Liver (tissue), 3 donors: Measurements from ENCODE around the gene TLE7.

Experiments used
- GABPA ChIP-seq, 2 donors: IDR thresholded peaks in 1 of 2; conservative IDR thresholded peaks in 1 of 2; 2 replicates each; pipeline ENCODE4 v1.6.1; 2016; ENCODE audit warnings: antibody characterized with exemption in 2 of 2, mild to moderate bottlenecking in 1 of 2, moderate library complexity in 1 of 2
- JUND ChIP-seq, 2 donors: IDR thresholded peaks; 2 replicates each; pipeline ENCODE4 v1.6.1; 2016; ENCODE audit warnings: antibody characterized with exemption in 2 of 2
- RAD21 ChIP-seq, 2 donors: IDR thresholded peaks; 2 replicates each; pipeline ENCODE4 v1.6.1; 2016; ENCODE audit warnings: antibody characterized with exemption in 2 of 2, mild to moderate bottlenecking in 2 of 2
- TAF1 ChIP-seq: conservative IDR thresholded peaks from 2 replicates; pipeline ENCODE4 v1.6.1; 2016; ENCODE audit warnings: antibody characterized with exemption, mild to moderate bottlenecking
- TF ChIP-seq, protein P1 (sequence below): IDR thresholded peaks from 2 replicates; pipeline ENCODE4 v1.6.1; 2016; ENCODE audit warnings: antibody characterized with exemption, mild to moderate bottlenecking
- TF ChIP-seq, protein P2 (sequence below): fragments of 150-350 bp; IDR thresholded peaks from 2 replicates; pipeline ENCODE4 v1.5.1; 2017; ENCODE audit warnings: improper control_type of control experiment, low read depth, low read length; ENCODE audit not compliant: missing input control
- TF ChIP-seq, protein P3 (sequence below): IDR thresholded peaks from 2 replicates; pipeline ENCODE4 v1.6.1; 2016; ENCODE audit warnings: antibody characterized with exemption
- donor health status: healthy.
- donor health status: healthy.

DNA sequence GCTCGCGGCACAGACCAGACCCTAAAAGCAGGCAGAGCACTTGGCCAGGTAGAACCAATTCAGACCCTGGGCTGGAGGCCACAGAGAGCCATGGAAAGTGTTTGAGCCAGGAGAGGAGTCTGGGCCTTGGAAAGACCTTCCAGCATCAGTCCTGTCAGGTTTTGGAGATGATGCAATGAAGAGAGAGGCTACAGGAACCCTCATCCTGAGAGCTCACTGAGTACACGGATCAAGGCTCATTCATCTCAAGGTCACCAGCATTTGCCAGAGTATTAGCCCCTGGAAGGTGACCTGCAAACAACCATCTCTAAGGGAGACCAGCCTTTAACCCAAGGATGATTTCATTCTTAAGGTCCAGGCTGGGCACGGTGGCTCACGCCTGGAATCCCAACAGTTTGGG lies 27.8 kb downstream of the TLE7 start:
- TF ChIP-seq, protein P1, sequence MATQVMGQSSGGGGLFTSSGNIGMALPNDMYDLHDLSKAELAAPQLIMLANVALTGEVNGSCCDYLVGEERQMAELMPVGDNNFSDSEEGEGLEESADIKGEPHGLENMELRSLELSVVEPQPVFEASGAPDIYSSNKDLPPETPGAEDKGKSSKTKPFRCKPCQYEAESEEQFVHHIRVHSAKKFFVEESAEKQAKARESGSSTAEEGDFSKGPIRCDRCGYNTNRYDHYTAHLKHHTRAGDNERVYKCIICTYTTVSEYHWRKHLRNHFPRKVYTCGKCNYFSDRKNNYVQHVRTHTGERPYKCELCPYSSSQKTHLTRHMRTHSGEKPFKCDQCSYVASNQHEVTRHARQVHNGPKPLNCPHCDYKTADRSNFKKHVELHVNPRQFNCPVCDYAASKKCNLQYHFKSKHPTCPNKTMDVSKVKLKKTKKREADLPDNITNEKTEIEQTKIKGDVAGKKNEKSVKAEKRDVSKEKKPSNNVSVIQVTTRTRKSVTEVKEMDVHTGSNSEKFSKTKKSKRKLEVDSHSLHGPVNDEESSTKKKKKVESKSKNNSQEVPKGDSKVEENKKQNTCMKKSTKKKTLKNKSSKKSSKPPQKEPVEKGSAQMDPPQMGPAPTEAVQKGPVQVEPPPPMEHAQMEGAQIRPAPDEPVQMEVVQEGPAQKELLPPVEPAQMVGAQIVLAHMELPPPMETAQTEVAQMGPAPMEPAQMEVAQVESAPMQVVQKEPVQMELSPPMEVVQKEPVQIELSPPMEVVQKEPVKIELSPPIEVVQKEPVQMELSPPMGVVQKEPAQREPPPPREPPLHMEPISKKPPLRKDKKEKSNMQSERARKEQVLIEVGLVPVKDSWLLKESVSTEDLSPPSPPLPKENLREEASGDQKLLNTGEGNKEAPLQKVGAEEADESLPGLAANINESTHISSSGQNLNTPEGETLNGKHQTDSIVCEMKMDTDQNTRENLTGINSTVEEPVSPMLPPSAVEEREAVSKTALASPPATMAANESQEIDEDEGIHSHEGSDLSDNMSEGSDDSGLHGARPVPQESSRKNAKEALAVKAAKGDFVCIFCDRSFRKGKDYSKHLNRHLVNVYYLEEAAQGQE, result no peak
- TF ChIP-seq, protein P2, sequence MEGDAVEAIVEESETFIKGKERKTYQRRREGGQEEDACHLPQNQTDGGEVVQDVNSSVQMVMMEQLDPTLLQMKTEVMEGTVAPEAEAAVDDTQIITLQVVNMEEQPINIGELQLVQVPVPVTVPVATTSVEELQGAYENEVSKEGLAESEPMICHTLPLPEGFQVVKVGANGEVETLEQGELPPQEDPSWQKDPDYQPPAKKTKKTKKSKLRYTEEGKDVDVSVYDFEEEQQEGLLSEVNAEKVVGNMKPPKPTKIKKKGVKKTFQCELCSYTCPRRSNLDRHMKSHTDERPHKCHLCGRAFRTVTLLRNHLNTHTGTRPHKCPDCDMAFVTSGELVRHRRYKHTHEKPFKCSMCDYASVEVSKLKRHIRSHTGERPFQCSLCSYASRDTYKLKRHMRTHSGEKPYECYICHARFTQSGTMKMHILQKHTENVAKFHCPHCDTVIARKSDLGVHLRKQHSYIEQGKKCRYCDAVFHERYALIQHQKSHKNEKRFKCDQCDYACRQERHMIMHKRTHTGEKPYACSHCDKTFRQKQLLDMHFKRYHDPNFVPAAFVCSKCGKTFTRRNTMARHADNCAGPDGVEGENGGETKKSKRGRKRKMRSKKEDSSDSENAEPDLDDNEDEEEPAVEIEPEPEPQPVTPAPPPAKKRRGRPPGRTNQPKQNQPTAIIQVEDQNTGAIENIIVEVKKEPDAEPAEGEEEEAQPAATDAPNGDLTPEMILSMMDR, result no peak
- TF ChIP-seq, protein P3, sequence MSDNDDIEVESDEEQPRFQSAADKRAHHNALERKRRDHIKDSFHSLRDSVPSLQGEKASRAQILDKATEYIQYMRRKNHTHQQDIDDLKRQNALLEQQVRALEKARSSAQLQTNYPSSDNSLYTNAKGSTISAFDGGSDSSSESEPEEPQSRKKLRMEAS, result no peak
- no peak for TF ChIP-seq TAF1
- TF ChIP-seq GABPA (IDR thresholded peaks at IDR 0.05 in 1 of 2, conservative IDR thresholded peaks at IDR 0.05 in 1 of 2), result no peak
- TF ChIP-seq RAD21 (IDR thresholded peaks at IDR 0.05), result no peak
- TF ChIP-seq JUND (IDR thresholded peaks at IDR 0.05), result no peak
